ENCODE data around the gene MS4A10.

- TF ChIP-seq CTCF (conservative IDR thresholded peaks at IDR 0.05 in 1 of 2, IDR thresholded peaks at IDR 0.05 in 1 of 2; ENCODE audit: extremely low read depth in 1 of 2, insufficient read depth in 1 of 2, low read depth in 1 of 2, low read length in 2 of 2), result no peak
- TF ChIP-seq EZH2 (IDR thresholded peaks at IDR 0.05; ENCODE audit: borderline replicate concordance, low read length), result no peak
Observed at GRCh38 chr11:60842668-60843600, 57.8 kb downstream of the MS4A10 start.
